Heart right ventricle (tissue), 16 donors: ENCODE results near the gene TNFAIP6. TPM values are rescaled to one million over a fixed set of nuclear protein-coding genes. Genes with fewer than 3 reads are reported as not detected.

ENCODE experiments used
- ATAC-seq, 8 donors: fragments of 200-7000 bp; cut with Tn5 transposase; one replicate each; pipeline ENCODE4 v1.9.1; 2020; ENCODE audit warnings: mild to moderate bottlenecking in 8 of 8, moderate library complexity in 8 of 8, moderate number of reproducible peaks in 1 of 8
- DNase-seq, 2 donors: peaks; one replicate each; pipeline ENCODE4 v3.0.0-alpha.2; 2020
- H3K27ac ChIP-seq, 10 donors: fragments of 200-600 bp; sonication (generic) in 2 of 10; one replicate each; pipeline versions ENCODE4 v1.5.0 to v1.8.0; 2020 to 2022; ENCODE audit warnings: mild to moderate bottlenecking in 3 of 10
- H3K27me3 ChIP-seq, 7 donors: fragments of 200-600 bp; one replicate each; pipeline ENCODE4 v1.8.0; 2021 to 2022; ENCODE audit warnings: mild to moderate bottlenecking in 2 of 7
- H3K36me3 ChIP-seq, 9 donors: fragments of 200-600 bp; sonication (generic) in 1 of 9; one replicate each; pipeline versions ENCODE4 v1.5.0 to v1.8.0; 2020 to 2022; ENCODE audit warnings: mild to moderate bottlenecking in 2 of 9
- H3K4me1 ChIP-seq, 9 donors: fragments of 200-600 bp; sonication (generic) in 1 of 9; one replicate each; pipeline versions ENCODE4 v1.5.0 to v1.8.0; 2020 to 2022; ENCODE audit warnings: mild to moderate bottlenecking in 4 of 9
- H3K4me3 ChIP-seq, 10 donors: fragments of 200-600 bp; sonication (generic) in 2 of 10; one replicate each; pipeline versions ENCODE4 v1.5.0 to v1.8.0; 2020 to 2022; ENCODE audit warnings: mild to moderate bottlenecking in 7 of 10, moderate library complexity in 2 of 10
- H3K9me3 ChIP-seq, 11 donors: fragments of 200-600 bp in 10 of 11; sonication (generic) in 2 of 11; one replicate each; pipeline versions ENCODE4 v1.5.0 to v1.8.0; 2013 to 2022; ENCODE audit warnings: mild to moderate bottlenecking in 2 of 11, control low read depth in 1 of 11, moderate library complexity in 1 of 11
- WGBS, 2 donors: extraction: QIAGEN DNeasy Blood & Tissue Kit; methylation state at CpG; one replicate each; pipeline ENCODE4 v1.1.7; 2013; ENCODE audit warnings: inconsistent platforms in 1 of 2; 5-methylcytosine and 5-hydroxymethylcytosine counted together
- intact Hi-C, 10 donors: fragments of 100-400 bp; cut with DNase I; formaldehyde crosslinking; loops; one replicate each; pipeline versions ENCODE4 v1.11.1 to v1.14.2; 2022
- polyA plus RNA-seq, 2 donors: library from polyadenylated mRNA; stranded (reverse); fragments of 200-250 nt; gene quantifications; one replicate each; pipeline ENCODE4 v1.2.3, GENCODE V29; 2013
- total RNA-seq, 10 donors: library from RNA; stranded (reverse); fragmentation: NEBNext Ultra II Directional in 3 of 10; extraction: Animal tissue kit (Norgen Biotek cat#: 25700) in 3 of 10; gene quantifications; one replicate each; pipeline versions ENCODE4 v1.2.1 to v1.2.4, GENCODE V29; 2021 to 2023
- TF ChIP-seq, protein P1 (sequence below), 9 donors: fragments of 200-600 bp; sonication (generic) in 2 of 9; IDR thresholded peaks; one replicate each; pipeline versions ENCODE4 v1.5.0 to v1.8.0; 2021 to 2022; ENCODE audit warnings: antibody characterized with exemption in 9 of 9, mild to moderate bottlenecking in 5 of 9, moderate library complexity in 1 of 9
- donor health status: Arrhythmogenic right ventricular cardiomyopathy.
- donor health status: ischemic (EF 13 %, LVEDD 7.1; RV severe dilation, severe dysfunction).
- donor health status: healthy with polysubstance abuse.
- donor health status: DM: no; HTN: yes; CAD: no.
- donor health status: DM: no; HTN: no; CAD: no.
- donor health status: ischemic (EF 25% LVEDD 6.9; RV normal size, moderate dysfunction).
- donor health status: ischemic (EF 25% LVEDD 5.7; RV mildly dilated, moderate dysfunction).
- donor health status: healthy.
- donor health status: DM: yes; HTN: yes; CAD: no.
- donor health status: Ischemic cardiomyopathy.
- donor health status: ischemic (EF 35%, LVEDD 5.7; RV mildly dilated, moderate dysfunction).
- donor health status: nonischemic (EF 11% LVEDD 7.7; RV severe dilation, severe dysfunction).
- donor health status: DM: yes; HTN: yes; CAD: no.
- donor health status: PGD.
- donor health status: ischemic (EF 29% LVEDD 5.4; RV normal size, mild dysfunction).
- donor health status: nonischemic (EF 23%, LVEDD 6.1; RV moderate dilation, normal function).

Gene TNFAIP6
- total and polyA plus RNA-seq, 12 donors, result 0.98 to 6.6 (median 2.4) TPM

DNA sequence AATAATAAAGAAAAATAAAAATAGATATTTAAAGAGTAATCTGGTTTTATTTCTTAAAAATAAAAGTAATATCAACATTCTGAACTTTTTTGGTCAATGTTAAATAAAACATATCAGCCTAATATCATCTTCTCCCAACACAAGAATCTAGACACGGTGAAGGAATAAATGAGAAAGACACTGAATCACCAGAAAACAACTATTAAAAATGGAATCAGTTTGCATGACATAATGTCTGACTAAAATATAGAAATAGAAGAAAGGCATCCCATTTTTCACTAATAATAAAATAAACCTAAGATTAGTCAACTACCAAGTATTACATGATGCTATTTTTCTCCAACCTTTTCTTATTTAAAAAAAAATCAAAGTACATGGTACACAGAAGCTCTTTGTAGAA lies 30.8 kb upstream of the TNFAIP6 start:
- Histone ChIP-seq H3K4me3 (no peak overlapping the region), H3K4me1 (peaks cover 0 to 5% (median 0%) of the 10 kb centered on the region in 9 donors), H3K27me3 (no peaks in the 10 kb centered on the region), H3K27ac (no peak overlapping the region), H3K9me3 (peaks cover 0 to 13% (median 0%) of the 10 kb centered on the region in 11 donors), H3K36me3 (no peaks in the 10 kb centered on the region)
- DNase-seq, result no peak
- TF ChIP-seq, protein P1, sequence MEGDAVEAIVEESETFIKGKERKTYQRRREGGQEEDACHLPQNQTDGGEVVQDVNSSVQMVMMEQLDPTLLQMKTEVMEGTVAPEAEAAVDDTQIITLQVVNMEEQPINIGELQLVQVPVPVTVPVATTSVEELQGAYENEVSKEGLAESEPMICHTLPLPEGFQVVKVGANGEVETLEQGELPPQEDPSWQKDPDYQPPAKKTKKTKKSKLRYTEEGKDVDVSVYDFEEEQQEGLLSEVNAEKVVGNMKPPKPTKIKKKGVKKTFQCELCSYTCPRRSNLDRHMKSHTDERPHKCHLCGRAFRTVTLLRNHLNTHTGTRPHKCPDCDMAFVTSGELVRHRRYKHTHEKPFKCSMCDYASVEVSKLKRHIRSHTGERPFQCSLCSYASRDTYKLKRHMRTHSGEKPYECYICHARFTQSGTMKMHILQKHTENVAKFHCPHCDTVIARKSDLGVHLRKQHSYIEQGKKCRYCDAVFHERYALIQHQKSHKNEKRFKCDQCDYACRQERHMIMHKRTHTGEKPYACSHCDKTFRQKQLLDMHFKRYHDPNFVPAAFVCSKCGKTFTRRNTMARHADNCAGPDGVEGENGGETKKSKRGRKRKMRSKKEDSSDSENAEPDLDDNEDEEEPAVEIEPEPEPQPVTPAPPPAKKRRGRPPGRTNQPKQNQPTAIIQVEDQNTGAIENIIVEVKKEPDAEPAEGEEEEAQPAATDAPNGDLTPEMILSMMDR (IDR thresholded peaks at IDR 0.05), result no peak
- no peak for ATAC-seq
- intact Hi-C loops, result no loop called here
- WGBS, 2 donors, result 89 to 92% methylated on average over 1 of the region's 1 CpG

DNA sequence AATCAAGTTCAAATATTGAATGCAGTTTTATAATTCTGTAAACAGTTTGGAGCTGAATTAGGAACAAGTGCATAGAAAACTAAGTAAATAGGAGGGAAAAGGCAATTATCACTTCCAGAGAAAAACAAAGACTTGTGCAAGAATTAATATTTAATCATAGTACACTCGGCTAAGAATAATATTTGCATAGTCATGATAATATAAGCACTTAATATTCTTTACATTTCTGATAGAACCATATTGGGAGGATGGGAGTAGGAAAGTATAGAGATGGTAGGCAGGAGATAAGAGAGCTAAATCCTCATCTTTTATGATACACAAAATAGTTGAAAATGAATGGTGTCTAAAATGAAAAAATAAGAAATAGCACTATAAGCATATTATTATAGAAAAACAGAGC lies 27.4 kb upstream of the TNFAIP6 start:
- Histone ChIP-seq H3K4me1 (peaks cover 0 to 9% (median 0%) of the 10 kb centered on the region in 9 donors), H3K27me3 (no peaks in the 10 kb centered on the region), H3K27ac (no peak overlapping the region), H3K4me3 (no peak overlapping the region), H3K9me3 (peaks cover 0 to 11% (median 0%) of the 10 kb centered on the region in 11 donors), H3K36me3 (no peaks in the 10 kb centered on the region)
- WGBS, 2 donors, result 72 to 74% methylated on average over 1 of the region's 1 CpG
- TF ChIP-seq, protein P1 (IDR thresholded peaks at IDR 0.05), result no peak
- intact Hi-C loops, result no loop called here
- ATAC-seq, result no peak
- no peak for DNase-seq

DNA sequence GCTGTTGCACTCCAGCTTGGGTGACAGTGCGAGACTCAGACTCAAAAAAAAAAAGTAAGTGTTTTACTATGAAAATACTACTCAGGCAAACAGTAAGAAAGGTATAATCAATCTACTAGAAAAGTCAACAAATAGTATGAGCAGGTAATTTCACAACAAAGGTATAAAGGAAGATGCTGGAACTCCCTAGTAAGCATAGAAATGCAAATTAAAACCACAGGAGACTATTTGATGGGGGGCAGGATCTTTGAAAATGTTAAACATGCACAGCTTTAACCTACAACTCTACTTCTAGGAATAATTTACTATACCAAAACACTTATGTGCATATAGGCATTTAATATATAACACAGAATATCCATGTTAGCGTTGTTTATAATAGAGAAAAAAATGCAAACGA lies 24.3 kb upstream of the TNFAIP6 start:
- intact Hi-C loops, result no loop called here
- no peak for ATAC-seq
- no peaks in the 10 kb centered on the region for H3K36me3 ChIP-seq
- H3K4me3 ChIP-seq, result no peak overlapping the region
- peaks cover 0 to 17% (median 0%) of the 10 kb centered on the region in 9 donors for H3K4me1 ChIP-seq
- DNase-seq, result no peak
- H3K27me3 ChIP-seq, result peaks cover 0 to 14% (median 0%) of the 10 kb centered on the region in 7 donors
- H3K27ac ChIP-seq, result no peak overlapping the region
- WGBS, 2 donors, result 70 to 75% methylated on average over 3 of the region's 3 CpGs
- peaks cover 0 to 11% (median 0%) of the 10 kb centered on the region in 11 donors for H3K9me3 ChIP-seq
- TF ChIP-seq, protein P1 (IDR thresholded peaks at IDR 0.05), result no peak

DNA sequence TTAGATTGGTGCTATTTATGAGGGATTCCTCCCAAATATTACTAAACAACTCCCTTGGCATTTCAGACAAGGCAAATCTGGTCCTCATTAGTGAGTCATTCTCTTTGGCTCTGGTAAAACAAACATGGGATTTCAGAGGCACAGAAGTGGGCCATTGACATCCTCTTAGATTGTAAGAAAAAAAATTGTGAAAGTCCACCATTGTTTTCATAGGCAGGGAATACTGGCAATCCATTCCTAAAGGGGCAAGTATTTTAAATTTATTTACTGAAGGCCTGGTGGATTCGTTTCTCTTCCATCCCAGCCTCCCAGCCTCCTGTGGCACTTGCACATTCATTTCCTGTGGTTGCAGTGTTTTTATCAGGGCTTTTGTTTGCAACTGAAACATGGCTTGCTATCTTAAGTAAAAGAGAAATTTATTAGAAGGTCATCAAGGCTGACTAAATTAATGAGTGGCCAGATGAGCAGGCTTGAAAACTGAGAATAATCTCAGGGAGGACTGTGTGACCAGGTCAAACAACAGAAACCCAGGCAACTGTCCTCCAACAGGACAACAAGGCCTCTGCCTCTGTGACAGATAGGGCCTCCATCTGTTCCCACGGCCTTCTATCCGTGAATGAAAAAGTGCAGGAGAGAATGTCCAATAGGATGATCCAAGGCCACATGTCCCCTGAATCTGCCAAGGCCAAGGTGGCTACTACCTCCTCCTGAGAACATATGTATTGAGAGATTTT lies 23.1 kb upstream of the TNFAIP6 start:
- Histone ChIP-seq H3K4me1 (peaks cover 0 to 24% (median 0%) of the 10 kb centered on the region in 9 donors), H3K27me3 (peaks cover 0 to 14% (median 0%) of the 10 kb centered on the region in 7 donors), H3K36me3 (no peaks in the 10 kb centered on the region), H3K27ac (peak overlapping the region in 7 of 10 donors; percentile 5 to 62 (median 20)), H3K4me3 (no peak overlapping the region), H3K9me3 (peaks cover 0 to 11% (median 0%) of the 10 kb centered on the region in 11 donors)
- 56 to 59% methylated on average over 3 of the region's 3 CpGs for WGBS, 2 donors
- DNase-seq, result no peak
- TF ChIP-seq, protein P1 (IDR thresholded peaks at IDR 0.05), result no peak
- intact Hi-C loops, result no loop called here
- peak in 7 of 8 donors; percentile 59 to 88 (median 76) for ATAC-seq
